ENCODE results near the gene LRRC70.

GRCh38 chr5:62627901-62628300, 49.3 kb downstream of the LRRC70 start:
- TF ChIP-seq, protein P1, sequence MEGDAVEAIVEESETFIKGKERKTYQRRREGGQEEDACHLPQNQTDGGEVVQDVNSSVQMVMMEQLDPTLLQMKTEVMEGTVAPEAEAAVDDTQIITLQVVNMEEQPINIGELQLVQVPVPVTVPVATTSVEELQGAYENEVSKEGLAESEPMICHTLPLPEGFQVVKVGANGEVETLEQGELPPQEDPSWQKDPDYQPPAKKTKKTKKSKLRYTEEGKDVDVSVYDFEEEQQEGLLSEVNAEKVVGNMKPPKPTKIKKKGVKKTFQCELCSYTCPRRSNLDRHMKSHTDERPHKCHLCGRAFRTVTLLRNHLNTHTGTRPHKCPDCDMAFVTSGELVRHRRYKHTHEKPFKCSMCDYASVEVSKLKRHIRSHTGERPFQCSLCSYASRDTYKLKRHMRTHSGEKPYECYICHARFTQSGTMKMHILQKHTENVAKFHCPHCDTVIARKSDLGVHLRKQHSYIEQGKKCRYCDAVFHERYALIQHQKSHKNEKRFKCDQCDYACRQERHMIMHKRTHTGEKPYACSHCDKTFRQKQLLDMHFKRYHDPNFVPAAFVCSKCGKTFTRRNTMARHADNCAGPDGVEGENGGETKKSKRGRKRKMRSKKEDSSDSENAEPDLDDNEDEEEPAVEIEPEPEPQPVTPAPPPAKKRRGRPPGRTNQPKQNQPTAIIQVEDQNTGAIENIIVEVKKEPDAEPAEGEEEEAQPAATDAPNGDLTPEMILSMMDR (IDR thresholded peaks at IDR 0.05), result no peak
- TF ChIP-seq POLR2A (IDR thresholded peaks at IDR 0.05), result no peak
